GM12874 (cell line): ENCODE data around the gene NACA2.

Source experiments
- CTCF ChIP-seq: IDR thresholded peaks from 2 replicates; pipeline ENCODE4 v1.5.1; 2011; ENCODE audit warnings: low read depth, mild to moderate bottlenecking, control low read depth, low read length, moderate library complexity; ENCODE audit not compliant: insufficient read depth

NACA2 gene

DNA sequence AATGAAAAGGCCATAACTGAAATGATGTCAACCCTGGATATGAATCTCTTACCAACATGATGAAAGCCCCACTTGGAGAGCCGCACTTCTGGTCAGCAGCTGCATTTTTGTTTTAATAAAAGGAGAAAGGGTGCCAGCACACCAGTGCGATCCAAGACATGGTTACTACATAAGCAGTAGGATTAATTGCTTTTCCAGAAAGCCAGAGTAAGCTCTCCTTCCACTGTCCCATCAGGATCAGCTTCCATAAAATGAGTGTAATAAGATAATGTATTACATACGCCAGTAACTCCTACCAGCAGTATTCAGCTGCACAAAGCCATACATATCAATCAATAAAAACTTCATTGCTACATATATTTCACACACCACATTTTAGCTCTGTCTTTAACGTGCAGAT is 26.3 kb upstream of the NACA2 start:
- no peak for TF ChIP-seq CTCF

DNA sequence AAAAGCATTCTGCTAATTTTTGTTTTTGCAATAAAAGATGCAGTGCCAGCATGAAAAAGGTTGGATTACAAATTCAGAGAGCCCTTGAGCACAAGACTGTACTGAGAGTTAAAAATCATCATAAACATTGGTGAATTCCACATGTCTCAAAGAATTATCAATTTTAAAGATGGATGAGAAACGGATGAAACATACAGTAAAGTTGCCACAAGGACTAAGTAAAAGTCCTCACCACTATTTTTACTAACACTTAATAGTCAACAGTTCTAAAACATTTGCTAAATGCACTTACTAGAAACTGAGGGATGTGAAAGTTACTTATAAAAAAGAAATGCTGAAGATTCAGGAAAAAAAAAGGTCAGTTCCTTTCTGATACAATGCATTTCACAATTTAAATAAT is 25.8 kb upstream of the NACA2 start:
- TF ChIP-seq CTCF, result no peak

- TF ChIP-seq CTCF, result no peak
Observed at GRCh38 chr17:61614219-61614618, 23.2 kb upstream of the NACA2 start.

DNA sequence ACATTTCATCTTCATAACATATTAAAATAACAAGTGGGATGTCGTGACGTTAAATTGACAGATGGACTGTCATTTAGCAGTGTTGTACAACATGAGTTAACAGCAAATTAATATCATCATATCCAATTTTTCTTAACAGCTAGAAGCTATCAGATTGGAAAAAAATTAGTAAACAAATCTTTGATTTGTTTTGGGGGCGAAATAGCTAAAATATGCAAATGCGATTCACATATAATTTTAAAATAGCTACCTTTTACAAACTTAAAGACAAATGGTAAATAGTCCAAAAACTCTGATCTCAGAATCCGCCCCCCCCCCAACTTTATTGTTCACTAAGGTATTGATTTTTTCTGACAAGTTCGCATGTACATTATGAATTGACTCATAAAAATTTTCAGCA is 20.3 kb upstream of the NACA2 start:
- no peak for TF ChIP-seq CTCF

GRCh38 chr17:61605692-61606091 is 14.7 kb upstream of the NACA2 start:
- TF ChIP-seq CTCF, result no peak

- no peak for TF ChIP-seq CTCF
Observed at GRCh38 chr17:61601297-61601696, 10.3 kb upstream of the NACA2 start.

GRCh38 chr17:61600621-61601020 is 9.6 kb upstream of the NACA2 start:
- TF ChIP-seq CTCF, result no peak

DNA sequence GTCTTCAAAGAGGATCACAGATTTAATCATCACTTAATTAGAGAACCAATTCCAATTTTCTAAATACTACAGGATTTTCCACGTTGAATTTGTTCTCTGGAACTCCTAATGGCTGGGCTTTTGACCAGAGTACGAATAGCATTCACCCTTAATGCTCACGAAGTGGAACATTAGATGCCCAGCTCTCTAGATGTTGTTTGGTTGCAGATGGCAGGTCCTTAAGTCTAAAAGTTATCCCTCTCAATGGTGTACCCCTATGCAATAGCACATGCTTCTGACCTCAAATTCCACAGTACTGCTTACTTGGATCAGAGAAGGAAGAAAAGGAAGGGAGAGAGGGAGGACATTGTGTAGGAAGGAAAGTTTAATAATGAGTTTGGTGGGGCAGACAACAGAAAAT is 8.6 kb upstream of the NACA2 start:
- no peak for TF ChIP-seq CTCF
